Endothelial cell of umbilical vein (primary cell): Measurements from ENCODE around the gene PLEKHA6.

ENCODE experiments used
- EZH2 ChIP-seq: IDR thresholded peaks from 2 replicates; pipeline ENCODE4 v1.6.1; 2012; ENCODE audit warnings: borderline replicate concordance, low read depth, mild to moderate bottlenecking, moderate library complexity, low read length, inconsistent platforms; ENCODE audit not compliant: severe bottlenecking
- POLR2A ChIP-seq: IDR thresholded peaks from 2 replicates; pipeline ENCODE4 v1.6.1; 2012; ENCODE audit warnings: low read depth, mild to moderate bottlenecking, control low read depth, low read length

DNA sequence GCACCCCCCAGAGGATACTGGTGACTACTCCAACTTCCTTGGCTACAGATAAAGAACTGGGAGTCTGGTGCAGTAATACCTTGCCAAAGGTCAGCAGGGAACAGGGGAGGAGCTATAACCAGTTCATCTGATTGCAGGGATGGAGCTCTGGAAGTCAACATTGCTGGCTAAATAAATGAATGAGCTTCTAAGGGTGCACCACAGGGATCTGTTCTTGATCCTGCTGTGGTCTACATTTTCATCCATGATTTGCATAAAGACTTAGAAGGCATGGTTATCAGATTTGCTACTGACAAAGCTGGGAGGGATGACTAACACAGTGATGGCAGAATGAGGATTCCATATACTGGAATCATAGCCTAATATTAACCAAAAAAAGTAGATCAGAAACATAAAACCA is 18.3 kb downstream of the PLEKHA6 start:
- TF ChIP-seq POLR2A (no peak), EZH2 (no peak)
